HEK293 (cell line): Measurements from ENCODE around the gene PRUNE2.

ENCODE experiments used
- CTCF ChIA-PET: fragments of 350-600 bp; formaldehyde crosslinking; extraction: SDS; loops from one replicate; lab custom pipeline; 2021; ENCODE audit warnings: antibody characterized with exemption; lab: Yijun Ruan, JAX
- POLR2A ChIA-PET: fragments of 300-600 bp; formaldehyde crosslinking; extraction: SDS; loops from one replicate; lab custom pipeline; 2020; ENCODE audit warnings: antibody characterized with exemption, inconsistent platforms; lab: Yijun Ruan, JAX
- H3K27ac ChIP-seq: fragments of 200-500 bp; sonication (Bioruptor generic); 2 replicates; pipeline ENCODE4 v1.5.1; 2014; ENCODE audit warnings: low read depth, low read length, control low read depth, inconsistent platforms; ENCODE audit errors: extremely low read depth
- H3K36me3 ChIP-seq, 2 experiments: fragments of 200-500 bp in 1 of 2; sonication (Bioruptor generic) in 1 of 2; 1 replicate in 1 of 2; 2 replicates in 1 of 2; pipeline ENCODE4 v1.5.1; 2014 to 2017; ENCODE audit warnings: inconsistent platforms in 2 of 2, low read length in 2 of 2; ENCODE audit not compliant: control insufficient read depth in 2 of 2, insufficient read depth in 1 of 2
- H3K4me1 ChIP-seq: fragments of 200-500 bp; sonication (Bioruptor generic); 2 replicates; pipeline ENCODE4 v1.5.1; 2014; ENCODE audit warnings: mild to moderate bottlenecking, low read length, inconsistent platforms; ENCODE audit not compliant: control insufficient read depth, insufficient read depth
- H3K4me3 ChIP-seq: 2 replicates; pipeline ENCODE4 v1.5.1; 2011; ENCODE audit warnings: low read depth, mild to moderate bottlenecking, control low read depth, low read length, moderate library complexity
- H3K9me3 ChIP-seq: fragments of 200-500 bp; sonication (Bioruptor generic); 2 replicates; pipeline ENCODE4 v1.5.1; 2014; ENCODE audit warnings: low read depth, low read length, inconsistent platforms; ENCODE audit not compliant: control insufficient read depth, insufficient read depth
- GLI4 ChIP-seq: fragments of 450-650 bp; formaldehyde crosslinking; IDR thresholded peaks from 2 replicates; pipeline ENCODE4 v1.5.1; 2016; ENCODE audit warnings: missing biosample characterization, missing genetic modification characterization
- KLF16 ChIP-seq: fragments of 450-650 bp; formaldehyde crosslinking; IDR thresholded peaks from 2 replicates; pipeline ENCODE4 v1.5.1; 2017; ENCODE audit warnings: missing biosample characterization, missing genetic modification characterization
- REPIN1 ChIP-seq: fragments of 450-650 bp; formaldehyde crosslinking; IDR thresholded peaks from 2 replicates; pipeline ENCODE4 v1.5.1; 2017; ENCODE audit warnings: missing biosample characterization, missing genetic modification characterization, low read depth
- SCRT2 ChIP-seq: fragments of 450-650 bp; formaldehyde crosslinking; IDR thresholded peaks from 2 replicates; pipeline ENCODE4 v1.5.1; 2016; ENCODE audit warnings: missing biosample characterization, missing genetic modification characterization
- TCF7L2 ChIP-seq: IDR thresholded peaks from 2 replicates; pipeline ENCODE4 v1.6.1; 2011; ENCODE audit warnings: low read depth, mild to moderate bottlenecking, inconsistent platforms, low read length, moderate library complexity, borderline replicate concordance
- ZNF146 ChIP-seq: fragments of 450-650 bp; formaldehyde crosslinking; IDR thresholded peaks from 2 replicates; pipeline ENCODE4 v1.5.1; 2016; ENCODE audit warnings: missing biosample characterization, missing genetic modification characterization
- ZNF155 ChIP-seq: fragments of 450-650 bp; formaldehyde crosslinking; IDR thresholded peaks from 2 replicates; pipeline ENCODE4 v1.5.1; 2016; ENCODE audit warnings: missing biosample characterization, missing genetic modification characterization
- ZNF175 ChIP-seq: fragments of 450-650 bp; formaldehyde crosslinking; IDR thresholded peaks from 2 replicates; pipeline ENCODE4 v1.5.1; 2016; ENCODE audit warnings: missing biosample characterization, missing genetic modification characterization
- ZNF221 ChIP-seq: fragments of 450-650 bp; formaldehyde crosslinking; IDR thresholded peaks from 2 replicates; pipeline ENCODE4 v1.5.1; 2017; ENCODE audit warnings: missing biosample characterization, missing genetic modification characterization, borderline replicate concordance
- ZNF324 ChIP-seq: fragments of 450-650 bp; formaldehyde crosslinking; IDR thresholded peaks from 2 replicates; pipeline ENCODE4 v1.5.1; 2016; ENCODE audit warnings: missing biosample characterization, missing genetic modification characterization
- ZNF426 ChIP-seq: fragments of 450-650 bp; formaldehyde crosslinking; IDR thresholded peaks from 2 replicates; pipeline ENCODE4 v1.5.1; 2017; ENCODE audit warnings: missing biosample characterization, missing genetic modification characterization, mild to moderate bottlenecking, inconsistent platforms, moderate library complexity
- ZNF768 ChIP-seq: fragments of 450-650 bp; formaldehyde crosslinking; IDR thresholded peaks from 2 replicates; pipeline ENCODE4 v1.5.1; 2018; ENCODE audit warnings: missing biosample characterization, mild to moderate bottlenecking, missing genetic modification characterization
- TF ChIP-seq, protein P1 (sequence below): fragments of 450-650 bp; formaldehyde crosslinking; IDR thresholded peaks from 2 replicates; pipeline ENCODE4 v1.5.1; 2016; ENCODE audit warnings: missing biosample characterization, missing genetic modification characterization
- TF ChIP-seq, protein P2 (sequence below): fragments of 450-650 bp; formaldehyde crosslinking; IDR thresholded peaks from 2 replicates; pipeline ENCODE4 v1.5.1; 2017; ENCODE audit warnings: missing biosample characterization, missing genetic modification characterization
- TF ChIP-seq, protein P3 (sequence below): fragments of 450-650 bp; formaldehyde crosslinking; IDR thresholded peaks from 2 replicates; pipeline ENCODE4 v1.5.1; 2016; ENCODE audit warnings: missing biosample characterization, missing genetic modification characterization
- TF ChIP-seq, protein P4 (sequence below): fragments of 450-650 bp; formaldehyde crosslinking; IDR thresholded peaks from 2 replicates; pipeline ENCODE4 v1.5.1; 2016; ENCODE audit warnings: missing biosample characterization, missing genetic modification characterization
- TF ChIP-seq, protein P5 (sequence below): fragments of 450-650 bp; formaldehyde crosslinking; IDR thresholded peaks from 2 replicates; pipeline ENCODE4 v1.5.1; 2016; ENCODE audit warnings: missing biosample characterization, missing genetic modification characterization
- TF ChIP-seq, protein P6 (sequence below): fragments of 450-650 bp; IDR thresholded peaks from 2 replicates; pipeline ENCODE4 v1.5.1; 2018; ENCODE audit warnings: missing biosample characterization, mild to moderate bottlenecking, missing genetic modification characterization

PRUNE2 gene

DNA sequence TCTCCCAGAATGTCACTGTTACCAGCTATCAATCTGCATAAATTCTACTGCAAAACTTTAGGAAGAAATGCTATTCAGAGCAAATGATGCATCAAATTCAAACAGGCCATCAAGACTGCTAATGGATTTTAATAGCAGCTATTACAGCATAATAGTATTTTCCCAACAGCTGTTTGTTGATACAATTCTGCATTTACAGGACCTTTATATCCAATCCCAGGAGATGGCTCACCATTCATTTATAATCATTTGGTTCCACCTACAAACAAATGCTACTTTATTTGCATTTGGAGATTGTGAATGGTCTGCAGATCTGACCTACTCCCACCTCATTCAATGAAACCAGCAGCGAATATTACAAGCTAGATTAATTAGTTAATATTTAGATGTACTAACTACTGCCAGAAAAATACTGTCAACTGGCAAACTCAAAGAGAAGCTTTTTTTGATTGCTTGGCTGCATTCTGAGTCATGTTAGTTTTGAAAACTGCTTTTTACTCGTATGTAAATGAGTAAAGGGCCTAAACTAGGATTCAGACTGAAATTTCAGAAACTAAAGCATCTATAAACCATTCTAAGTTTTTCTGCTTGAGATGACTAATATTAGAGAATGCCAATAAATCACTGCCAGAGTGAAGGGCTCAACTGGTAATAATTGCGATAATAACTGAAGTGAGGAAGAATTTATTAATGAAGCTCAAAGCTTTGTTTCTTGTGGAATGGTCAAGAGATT is 148.8 kb downstream of the PRUNE2 start:
- ChIA-PET CTCF (interaction anchor here (0.7 to 2.0 kb wide), 7 partner anchors 10 to 235 kb away, joined by 3 to 7 read pairs (median 4); no protein-coding TSS in a partner anchor), POLR2A (no interaction called here)
- Histone ChIP-seq H3K36me3 (no peaks in the 10 kb centered on the region), H3K27ac (no peak overlapping the region), H3K4me1 (no peaks in the 10 kb centered on the region), H3K4me3 (no peak overlapping the region), H3K9me3 (no peaks in the 10 kb centered on the region)
- TF ChIP-seq ZNF768 (no peak), ZNF175 (tag by site-specific recombination) (no peak), ZNF155 (tag by site-specific recombination) (no peak), TCF7L2 (no peak), ZNF146 (no peak), SCRT2 (tag by site-specific recombination) (no peak), ZNF324 (tag by site-specific recombination) (no peak), GLI4 (tag by site-specific recombination) (no peak), ZNF221 (no peak), ZNF426 (no peak), KLF16 (tag by site-specific recombination) (no peak)
- TF ChIP-seq, protein P1, sequence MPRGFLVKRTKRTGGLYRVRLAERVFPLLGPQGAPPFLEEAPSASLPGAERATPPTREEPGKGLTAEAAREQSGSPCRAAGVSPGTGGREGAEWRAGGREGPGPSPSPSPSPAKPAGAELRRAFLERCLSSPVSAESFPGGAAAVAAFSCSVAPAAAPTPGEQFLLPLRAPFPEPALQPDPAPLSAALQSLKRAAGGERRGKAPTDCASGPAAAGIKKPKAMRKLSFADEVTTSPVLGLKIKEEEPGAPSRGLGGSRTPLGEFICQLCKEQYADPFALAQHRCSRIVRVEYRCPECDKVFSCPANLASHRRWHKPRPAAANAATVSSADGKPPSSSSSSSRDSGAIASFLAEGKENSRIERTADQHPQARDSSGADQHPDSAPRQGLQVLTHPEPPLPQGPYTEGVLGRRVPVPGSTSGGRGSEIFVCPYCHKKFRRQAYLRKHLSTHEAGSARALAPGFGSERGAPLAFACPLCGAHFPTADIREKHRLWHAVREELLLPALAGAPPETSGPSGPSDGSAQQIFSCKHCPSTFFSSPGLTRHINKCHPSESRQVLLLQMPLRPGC = no peak
- TF ChIP-seq, protein P2, sequence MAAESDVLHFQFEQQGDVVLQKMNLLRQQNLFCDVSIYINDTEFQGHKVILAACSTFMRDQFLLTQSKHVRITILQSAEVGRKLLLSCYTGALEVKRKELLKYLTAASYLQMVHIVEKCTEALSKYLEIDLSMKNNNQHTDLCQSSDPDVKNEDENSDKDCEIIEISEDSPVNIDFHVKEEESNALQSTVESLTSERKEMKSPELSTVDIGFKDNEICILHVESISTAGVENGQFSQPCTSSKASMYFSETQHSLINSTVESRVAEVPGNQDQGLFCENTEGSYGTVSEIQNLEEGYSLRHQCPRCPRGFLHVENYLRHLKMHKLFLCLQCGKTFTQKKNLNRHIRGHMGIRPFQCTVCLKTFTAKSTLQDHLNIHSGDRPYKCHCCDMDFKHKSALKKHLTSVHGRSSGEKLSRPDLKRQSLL (tag by site-specific recombination) = no peak
- TF ChIP-seq, protein P3, sequence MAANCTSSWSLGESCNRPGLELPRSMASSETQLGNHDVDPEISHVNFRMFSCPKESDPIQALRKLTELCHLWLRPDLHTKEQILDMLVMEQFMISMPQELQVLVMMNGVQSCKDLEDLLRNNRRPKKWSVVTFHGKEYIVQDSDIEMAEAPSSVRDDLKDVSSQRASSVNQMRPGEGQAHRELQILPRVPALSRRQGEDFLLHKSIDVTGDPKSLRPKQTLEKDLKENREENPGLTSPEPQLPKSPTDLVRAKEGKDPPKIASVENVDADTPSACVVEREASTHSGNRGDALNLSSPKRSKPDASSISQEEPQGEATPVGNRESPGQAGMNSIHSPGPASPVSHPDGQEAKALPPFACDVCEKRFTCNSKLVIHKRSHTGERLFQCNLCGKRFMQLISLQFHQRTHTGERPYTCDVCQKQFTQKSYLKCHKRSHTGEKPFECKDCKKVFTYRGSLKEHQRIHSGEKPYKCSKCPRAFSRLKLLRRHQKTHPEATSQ (tag by site-specific recombination) = no peak
- TF ChIP-seq, protein P4, sequence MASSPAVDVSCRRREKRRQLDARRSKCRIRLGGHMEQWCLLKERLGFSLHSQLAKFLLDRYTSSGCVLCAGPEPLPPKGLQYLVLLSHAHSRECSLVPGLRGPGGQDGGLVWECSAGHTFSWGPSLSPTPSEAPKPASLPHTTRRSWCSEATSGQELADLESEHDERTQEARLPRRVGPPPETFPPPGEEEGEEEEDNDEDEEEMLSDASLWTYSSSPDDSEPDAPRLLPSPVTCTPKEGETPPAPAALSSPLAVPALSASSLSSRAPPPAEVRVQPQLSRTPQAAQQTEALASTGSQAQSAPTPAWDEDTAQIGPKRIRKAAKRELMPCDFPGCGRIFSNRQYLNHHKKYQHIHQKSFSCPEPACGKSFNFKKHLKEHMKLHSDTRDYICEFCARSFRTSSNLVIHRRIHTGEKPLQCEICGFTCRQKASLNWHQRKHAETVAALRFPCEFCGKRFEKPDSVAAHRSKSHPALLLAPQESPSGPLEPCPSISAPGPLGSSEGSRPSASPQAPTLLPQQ = no peak
- TF ChIP-seq, protein P5, sequence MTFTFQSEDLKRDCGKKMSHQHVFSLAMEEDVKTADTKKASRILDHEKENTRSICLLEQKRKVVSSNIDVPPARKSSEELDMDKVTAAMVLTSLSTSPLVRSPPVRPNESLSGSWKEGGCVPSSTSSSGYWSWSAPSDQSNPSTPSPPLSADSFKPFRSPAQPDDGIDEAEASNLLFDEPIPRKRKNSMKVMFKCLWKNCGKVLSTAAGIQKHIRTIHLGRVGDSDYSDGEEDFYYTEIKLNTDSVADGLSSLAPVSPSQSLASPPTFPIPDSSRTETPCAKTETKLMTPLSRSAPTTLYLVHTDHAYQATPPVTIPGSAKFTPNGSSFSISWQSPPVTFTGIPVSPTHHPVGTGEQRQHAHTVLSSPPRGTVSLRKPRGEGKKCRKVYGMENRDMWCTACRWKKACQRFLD (tag by site-specific recombination) = no peak
- TF ChIP-seq, all 188 proteins: peak for 0

GRCh38 chr9:76756268-76756640 is 149.7 kb downstream of the PRUNE2 start:
- CTCF ChIA-PET = interaction anchor here (1.3 to 1.8 kb wide), 3 partner anchors 11 to 55 kb away, joined by 4 to 7 read pairs (median 6); no protein-coding TSS in a partner anchor
- H3K4me3 ChIP-seq = no peak overlapping the region
- H3K36me3 ChIP-seq = no peaks in the 10 kb centered on the region
- no peaks in the 10 kb centered on the region for H3K9me3 ChIP-seq
- H3K4me1 ChIP-seq = no peaks in the 10 kb centered on the region
- POLR2A ChIA-PET = no interaction called here
- TF ChIP-seq, protein P6, sequence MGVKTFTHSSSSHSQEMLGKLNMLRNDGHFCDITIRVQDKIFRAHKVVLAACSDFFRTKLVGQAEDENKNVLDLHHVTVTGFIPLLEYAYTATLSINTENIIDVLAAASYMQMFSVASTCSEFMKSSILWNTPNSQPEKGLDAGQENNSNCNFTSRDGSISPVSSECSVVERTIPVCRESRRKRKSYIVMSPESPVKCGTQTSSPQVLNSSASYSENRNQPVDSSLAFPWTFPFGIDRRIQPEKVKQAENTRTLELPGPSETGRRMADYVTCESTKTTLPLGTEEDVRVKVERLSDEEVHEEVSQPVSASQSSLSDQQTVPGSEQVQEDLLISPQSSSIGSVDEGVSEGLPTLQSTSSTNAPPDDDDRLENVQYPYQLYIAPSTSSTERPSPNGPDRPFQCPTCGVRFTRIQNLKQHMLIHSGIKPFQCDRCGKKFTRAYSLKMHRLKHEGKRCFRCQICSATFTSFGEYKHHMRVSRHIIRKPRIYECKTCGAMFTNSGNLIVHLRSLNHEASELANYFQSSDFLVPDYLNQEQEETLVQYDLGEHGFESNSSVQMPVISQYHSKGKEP = peak; percentile 48; the same call in 1 of the 2 replicates
- TF ChIP-seq REPIN1 (tag by site-specific recombination) = no peak
- no peak overlapping the region for H3K27ac ChIP-seq
